ENCODE results near the gene PITPNC1.

Gene PITPNC1

GRCh38 chr17:67438667-67439066 is 61.6 kb downstream of the PITPNC1 start:
- no peaks in the 10 kb centered on the region for H3K9me3 ChIP-seq (replicated peaks; ENCODE audit: low read length)
- peaks cover 28% of the 10 kb centered on the region for H3K4me1 ChIP-seq (ENCODE audit: control insufficient read depth, insufficient read depth, low read length)
- H3K4me3 ChIP-seq (ENCODE audit: low read length) = no peak overlapping the region
- H3K9ac ChIP-seq (ENCODE audit: low read depth, low read length) = no peak overlapping the region
- H3K27me3 ChIP-seq (ENCODE audit: control insufficient read depth, insufficient read depth, low read length) = no peaks in the 10 kb centered on the region
- H3K36me3 ChIP-seq (ENCODE audit: insufficient read depth, low read length) = no peaks in the 10 kb centered on the region
- no peak overlapping the region for H3K4me2 ChIP-seq (ENCODE audit: low read length)

- Histone ChIP-seq H3K36me3 (ENCODE audit: insufficient read depth, low read length) (no peaks in the 10 kb centered on the region), H3K4me1 (ENCODE audit: control insufficient read depth, insufficient read depth, low read length) (peaks cover 31% of the 10 kb centered on the region), H3K4me3 (ENCODE audit: low read length) (no peak overlapping the region), H3K9ac (ENCODE audit: low read depth, low read length) (no peak overlapping the region), H3K9me3 (replicated peaks; ENCODE audit: low read length) (no peaks in the 10 kb centered on the region), H3K27me3 (ENCODE audit: control insufficient read depth, insufficient read depth, low read length) (no peaks in the 10 kb centered on the region), H3K4me2 (ENCODE audit: low read length) (no peak overlapping the region)
Observed at GRCh38 chr17:67439269-67439668, 62.2 kb downstream of the PITPNC1 start.

- no peaks in the 10 kb centered on the region for H3K9me3 ChIP-seq (replicated peaks; ENCODE audit: low read length)
- H3K4me3 ChIP-seq (ENCODE audit: low read length) = peak overlapping the region; percentile 61
- peaks cover 33% of the 10 kb centered on the region for H3K4me1 ChIP-seq (ENCODE audit: control insufficient read depth, insufficient read depth, low read length)
- no peaks in the 10 kb centered on the region for H3K36me3 ChIP-seq (ENCODE audit: insufficient read depth, low read length)
- peak overlapping the region; percentile 81 for H3K4me2 ChIP-seq (ENCODE audit: low read length)
- peak overlapping the region; percentile 72 for H3K9ac ChIP-seq (ENCODE audit: low read depth, low read length)
- no peaks in the 10 kb centered on the region for H3K27me3 ChIP-seq (ENCODE audit: control insufficient read depth, insufficient read depth, low read length)
Observed at GRCh38 chr17:67440277-67441051, 63.4 kb downstream of the PITPNC1 start.

GRCh38 chr17:67441052-67441895 is 64.2 kb downstream of the PITPNC1 start:
- Histone ChIP-seq H3K27me3 (ENCODE audit: control insufficient read depth, insufficient read depth, low read length) (no peaks in the 10 kb centered on the region), H3K4me3 (ENCODE audit: low read length) (peak overlapping the region; percentile 61), H3K9ac (ENCODE audit: low read depth, low read length) (peak overlapping the region; percentile 72), H3K36me3 (ENCODE audit: insufficient read depth, low read length) (no peaks in the 10 kb centered on the region), H3K4me1 (ENCODE audit: control insufficient read depth, insufficient read depth, low read length) (peaks cover 33% of the 10 kb centered on the region), H3K4me2 (ENCODE audit: low read length) (peak overlapping the region; percentile 81), H3K9me3 (replicated peaks; ENCODE audit: low read length) (no peaks in the 10 kb centered on the region)

- Histone ChIP-seq H3K27me3 (ENCODE audit: control insufficient read depth, insufficient read depth, low read length) (no peaks in the 10 kb centered on the region), H3K9me3 (replicated peaks; ENCODE audit: low read length) (no peaks in the 10 kb centered on the region), H3K4me3 (ENCODE audit: low read length) (no peak overlapping the region), H3K4me2 (ENCODE audit: low read length) (peak overlapping the region; percentile 81), H3K4me1 (ENCODE audit: control insufficient read depth, insufficient read depth, low read length) (peaks cover 33% of the 10 kb centered on the region), H3K36me3 (ENCODE audit: insufficient read depth, low read length) (no peaks in the 10 kb centered on the region), H3K9ac (ENCODE audit: low read depth, low read length) (peak overlapping the region; percentile 72)
Observed at GRCh38 chr17:67441896-67442219, 64.8 kb downstream of the PITPNC1 start.

- no peak overlapping the region for H3K9ac ChIP-seq (ENCODE audit: low read depth, low read length)
- no peaks in the 10 kb centered on the region for H3K9me3 ChIP-seq (replicated peaks; ENCODE audit: low read length)
- no peak overlapping the region for H3K4me3 ChIP-seq (ENCODE audit: low read length)
- no peak overlapping the region for H3K4me2 ChIP-seq (ENCODE audit: low read length)
- no peaks in the 10 kb centered on the region for H3K27me3 ChIP-seq (ENCODE audit: control insufficient read depth, insufficient read depth, low read length)
- peaks cover 33% of the 10 kb centered on the region for H3K4me1 ChIP-seq (ENCODE audit: control insufficient read depth, insufficient read depth, low read length)
- no peaks in the 10 kb centered on the region for H3K36me3 ChIP-seq (ENCODE audit: insufficient read depth, low read length)
Observed at GRCh38 chr17:67442787-67443624, 65.9 kb downstream of the PITPNC1 start.

GRCh38 chr17:67443931-67444595 is 67.0 kb downstream of the PITPNC1 start:
- Histone ChIP-seq H3K9ac (ENCODE audit: low read depth, low read length) (peak overlapping the region; percentile 22), H3K36me3 (ENCODE audit: insufficient read depth, low read length) (no peaks in the 10 kb centered on the region), H3K4me2 (ENCODE audit: low read length) (peak overlapping the region; percentile 9), H3K27me3 (ENCODE audit: control insufficient read depth, insufficient read depth, low read length) (no peaks in the 10 kb centered on the region), H3K4me3 (ENCODE audit: low read length) (no peak overlapping the region), H3K9me3 (replicated peaks; ENCODE audit: low read length) (no peaks in the 10 kb centered on the region), H3K4me1 (ENCODE audit: control insufficient read depth, insufficient read depth, low read length) (peaks cover 33% of the 10 kb centered on the region)

- Histone ChIP-seq H3K4me1 (ENCODE audit: control insufficient read depth, insufficient read depth, low read length) (peaks cover 14% of the 10 kb centered on the region), H3K4me2 (ENCODE audit: low read length) (no peak overlapping the region), H3K36me3 (ENCODE audit: insufficient read depth, low read length) (no peaks in the 10 kb centered on the region), H3K9me3 (replicated peaks; ENCODE audit: low read length) (no peaks in the 10 kb centered on the region), H3K9ac (ENCODE audit: low read depth, low read length) (no peak overlapping the region), H3K27me3 (ENCODE audit: control insufficient read depth, insufficient read depth, low read length) (no peaks in the 10 kb centered on the region), H3K4me3 (ENCODE audit: low read length) (no peak overlapping the region)
Observed at GRCh38 chr17:67448449-67448848, 71.4 kb downstream of the PITPNC1 start.

- Histone ChIP-seq H3K4me1 (ENCODE audit: control insufficient read depth, insufficient read depth, low read length) (peaks cover 9% of the 10 kb centered on the region), H3K4me3 (ENCODE audit: low read length) (no peak overlapping the region), H3K9me3 (replicated peaks; ENCODE audit: low read length) (no peaks in the 10 kb centered on the region), H3K36me3 (ENCODE audit: insufficient read depth, low read length) (no peaks in the 10 kb centered on the region), H3K27me3 (ENCODE audit: control insufficient read depth, insufficient read depth, low read length) (no peaks in the 10 kb centered on the region), H3K4me2 (ENCODE audit: low read length) (no peak overlapping the region), H3K9ac (ENCODE audit: low read depth, low read length) (no peak overlapping the region)
Observed at GRCh38 chr17:67449065-67449464, 72.0 kb downstream of the PITPNC1 start.

GRCh38 chr17:67449845-67450755 is 73.0 kb downstream of the PITPNC1 start:
- no peak overlapping the region for H3K4me3 ChIP-seq (ENCODE audit: low read length)

More at GRCh38 chr17:67449845-67450755, 73.0 kb downstream of the PITPNC1 start:
- Histone ChIP-seq H3K9ac (ENCODE audit: low read depth, low read length) (no peak overlapping the region), H3K36me3 (ENCODE audit: insufficient read depth, low read length) (no peaks in the 10 kb centered on the region), H3K4me1 (ENCODE audit: control insufficient read depth, insufficient read depth, low read length) (peaks cover 5% of the 10 kb centered on the region), H3K27me3 (ENCODE audit: control insufficient read depth, insufficient read depth, low read length) (no peaks in the 10 kb centered on the region), H3K4me2 (ENCODE audit: low read length) (no peak overlapping the region), H3K9me3 (replicated peaks; ENCODE audit: low read length) (no peaks in the 10 kb centered on the region)

Data from skeletal muscle satellite cell (primary cell).